RWPE2 (cell line): Measurements from ENCODE around the gene CNGA2.

Experiments used
- ATAC-seq: fragments of 200-7000 bp; cut with Tn5 transposase; 3 replicates; pipeline ENCODE4 v1.9.1; 2021; ENCODE audit warnings: low read depth
- DNase-seq: peaks from one replicate; pipeline ENCODE4 v3.0.0-alpha.2; 2020; ENCODE audit warnings: low spot score
- H3K27ac ChIP-seq: fragments of 450-650 bp; 2 replicates; pipeline ENCODE4 v1.5.1; 2017; ENCODE audit warnings: mild to moderate bottlenecking; ENCODE audit not compliant: poor library complexity, severe bottlenecking
- H3K27me3 ChIP-seq: fragments of 250-450 bp; sonication (Bioruptor Pico); 2 replicates; pipeline ENCODE4 v1.5.1; 2021; ENCODE audit warnings: mild to moderate bottlenecking, moderate library complexity; ENCODE audit not compliant: insufficient read depth, poor library complexity, severe bottlenecking
- H3K36me3 ChIP-seq: fragments of 250-450 bp; sonication (Bioruptor Pico); 2 replicates; pipeline ENCODE4 v1.5.1; 2020; ENCODE audit warnings: low read depth, mild to moderate bottlenecking, moderate library complexity
- H3K4me1 ChIP-seq: fragments of 250-450 bp; sonication (Bioruptor Pico); 2 replicates; pipeline ENCODE4 v1.5.1; 2021; ENCODE audit warnings: mild to moderate bottlenecking, moderate library complexity; ENCODE audit not compliant: insufficient read depth, poor library complexity, severe bottlenecking
- H3K4me3 ChIP-seq: fragments of 250-450 bp; sonication (Bioruptor Pico); 2 replicates; pipeline ENCODE4 v1.5.1; 2021; ENCODE audit warnings: mild to moderate bottlenecking, moderate library complexity; ENCODE audit not compliant: severe bottlenecking
- H3K9me3 ChIP-seq: fragments of 250-450 bp; sonication (Bioruptor Pico); 2 replicates; pipeline ENCODE4 v1.5.1; 2021; ENCODE audit warnings: mild to moderate bottlenecking, moderate library complexity; ENCODE audit not compliant: severe bottlenecking
- TF ChIP-seq, protein P1 (sequence below): fragments of 450-650 bp; IDR thresholded peaks from one replicate; pipeline ENCODE4 v1.5.1; 2017; ENCODE audit warnings: mild to moderate bottlenecking, moderate library complexity; ENCODE audit not compliant: poor library complexity, severe bottlenecking

The CNGA2 gene

DNA sequence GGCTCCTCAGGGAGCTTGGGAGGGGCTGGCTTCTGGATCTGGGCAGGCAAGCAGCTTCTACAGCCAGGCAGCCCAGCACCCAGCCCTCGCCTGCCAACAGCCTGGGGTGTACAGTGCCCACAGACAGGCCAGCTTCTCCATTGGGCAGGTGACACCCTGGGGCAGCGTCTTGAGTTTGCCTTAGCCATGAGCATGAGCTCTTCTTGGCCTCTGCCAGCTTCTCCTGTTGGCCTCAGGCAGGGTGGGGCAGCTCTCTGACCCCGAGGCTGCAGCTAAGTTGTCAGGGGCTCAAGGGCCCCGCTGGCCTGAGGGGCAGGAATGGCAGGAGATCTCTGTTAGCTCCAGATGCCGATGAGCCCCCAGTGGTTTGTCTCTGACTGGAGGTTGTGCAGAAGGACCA, 7.8 kb upstream of the CNGA2 start:
- TF ChIP-seq, protein P1, sequence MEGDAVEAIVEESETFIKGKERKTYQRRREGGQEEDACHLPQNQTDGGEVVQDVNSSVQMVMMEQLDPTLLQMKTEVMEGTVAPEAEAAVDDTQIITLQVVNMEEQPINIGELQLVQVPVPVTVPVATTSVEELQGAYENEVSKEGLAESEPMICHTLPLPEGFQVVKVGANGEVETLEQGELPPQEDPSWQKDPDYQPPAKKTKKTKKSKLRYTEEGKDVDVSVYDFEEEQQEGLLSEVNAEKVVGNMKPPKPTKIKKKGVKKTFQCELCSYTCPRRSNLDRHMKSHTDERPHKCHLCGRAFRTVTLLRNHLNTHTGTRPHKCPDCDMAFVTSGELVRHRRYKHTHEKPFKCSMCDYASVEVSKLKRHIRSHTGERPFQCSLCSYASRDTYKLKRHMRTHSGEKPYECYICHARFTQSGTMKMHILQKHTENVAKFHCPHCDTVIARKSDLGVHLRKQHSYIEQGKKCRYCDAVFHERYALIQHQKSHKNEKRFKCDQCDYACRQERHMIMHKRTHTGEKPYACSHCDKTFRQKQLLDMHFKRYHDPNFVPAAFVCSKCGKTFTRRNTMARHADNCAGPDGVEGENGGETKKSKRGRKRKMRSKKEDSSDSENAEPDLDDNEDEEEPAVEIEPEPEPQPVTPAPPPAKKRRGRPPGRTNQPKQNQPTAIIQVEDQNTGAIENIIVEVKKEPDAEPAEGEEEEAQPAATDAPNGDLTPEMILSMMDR = no peak
- H3K9me3 ChIP-seq = no peaks in the 10 kb centered on the region
- no peaks in the 10 kb centered on the region for H3K4me1 ChIP-seq
- no peak overlapping the region for H3K4me3 ChIP-seq
- no peaks in the 10 kb centered on the region for H3K36me3 ChIP-seq
- no peak overlapping the region for H3K27ac ChIP-seq
- DNase-seq (no peak), ATAC-seq (no peak)
- H3K27me3 ChIP-seq = no peaks in the 10 kb centered on the region

DNA sequence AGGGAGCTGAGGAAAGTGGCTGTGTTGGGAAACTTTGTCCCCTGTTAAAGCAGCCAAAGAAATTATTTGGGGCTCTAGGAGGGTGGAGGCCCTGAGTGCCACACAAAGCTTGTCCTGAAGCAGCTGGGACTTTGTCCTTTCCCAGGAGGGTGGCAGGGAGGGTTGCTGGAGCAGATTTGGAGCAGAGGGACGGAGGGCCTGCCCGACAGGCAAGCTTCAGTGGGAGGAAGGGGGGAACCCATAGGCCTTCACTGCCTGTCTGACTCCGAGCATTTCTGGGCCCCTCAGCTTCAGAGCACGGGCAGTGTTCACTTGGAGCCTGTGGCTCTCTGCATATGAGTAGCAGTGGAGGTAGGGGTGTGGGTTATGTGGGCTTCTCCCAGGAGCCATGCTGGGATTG, 7.2 kb upstream of the CNGA2 start:
- no peak for DNase-seq
- TF ChIP-seq, protein P1 = no peak
- no peak overlapping the region for H3K4me3 ChIP-seq
- H3K27ac ChIP-seq = no peak overlapping the region
- H3K27me3 ChIP-seq = no peaks in the 10 kb centered on the region
- H3K36me3 ChIP-seq = no peaks in the 10 kb centered on the region
- H3K4me1 ChIP-seq = no peaks in the 10 kb centered on the region
- H3K9me3 ChIP-seq = no peaks in the 10 kb centered on the region
- no peak for ATAC-seq

DNA sequence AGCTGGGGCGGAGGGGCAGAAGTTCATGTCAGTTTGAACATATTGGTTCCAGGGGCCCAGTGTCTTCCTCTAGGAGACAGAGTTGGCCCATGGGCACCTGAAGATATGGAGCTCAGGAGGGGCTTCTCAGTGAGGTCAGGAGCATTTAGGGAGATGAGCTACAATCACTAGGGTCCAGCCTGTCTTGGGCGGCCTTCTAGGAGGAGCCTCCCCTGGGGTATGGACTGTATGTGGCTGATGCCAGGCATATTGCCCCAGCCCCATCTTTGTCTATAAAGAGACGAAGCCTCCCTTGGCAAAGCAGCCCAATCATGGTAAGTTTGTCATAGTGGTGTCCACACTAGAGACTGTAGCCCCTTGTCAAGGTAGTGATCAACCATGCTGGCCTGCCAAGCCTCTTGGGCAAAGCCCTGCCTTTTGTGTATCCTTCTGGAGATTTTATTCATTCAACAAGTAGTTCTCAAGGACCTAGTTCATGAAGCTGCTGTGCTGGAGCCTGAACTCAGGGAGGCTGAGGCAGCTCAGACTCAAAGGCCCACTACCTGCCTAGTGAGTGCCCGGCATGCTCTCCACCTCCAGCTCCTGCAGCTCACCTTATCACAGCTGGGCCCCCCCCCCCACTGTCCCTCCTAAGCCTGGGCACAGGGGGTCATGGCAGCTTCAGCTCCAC, 5.4 kb upstream of the CNGA2 start:
- Histone ChIP-seq H3K4me1 (no peaks in the 10 kb centered on the region), H3K9me3 (no peaks in the 10 kb centered on the region), H3K27ac (no peak overlapping the region), H3K36me3 (no peaks in the 10 kb centered on the region), H3K4me3 (no peak overlapping the region), H3K27me3 (no peaks in the 10 kb centered on the region)
- ATAC-seq (no peak), DNase-seq (no peak)
- TF ChIP-seq, protein P1 = no peak

GRCh38 chrX:151735219-151735618, 673 bp downstream of the CNGA2 start:
- no peaks in the 10 kb centered on the region for H3K9me3 ChIP-seq
- H3K4me3 ChIP-seq = no peak overlapping the region
- H3K27ac ChIP-seq = no peak overlapping the region
- no peaks in the 10 kb centered on the region for H3K27me3 ChIP-seq
- no peaks in the 10 kb centered on the region for H3K36me3 ChIP-seq
- TF ChIP-seq, protein P1 = no peak
- H3K4me1 ChIP-seq = no peaks in the 10 kb centered on the region
- ATAC-seq (no peak), DNase-seq (no peak)

DNA sequence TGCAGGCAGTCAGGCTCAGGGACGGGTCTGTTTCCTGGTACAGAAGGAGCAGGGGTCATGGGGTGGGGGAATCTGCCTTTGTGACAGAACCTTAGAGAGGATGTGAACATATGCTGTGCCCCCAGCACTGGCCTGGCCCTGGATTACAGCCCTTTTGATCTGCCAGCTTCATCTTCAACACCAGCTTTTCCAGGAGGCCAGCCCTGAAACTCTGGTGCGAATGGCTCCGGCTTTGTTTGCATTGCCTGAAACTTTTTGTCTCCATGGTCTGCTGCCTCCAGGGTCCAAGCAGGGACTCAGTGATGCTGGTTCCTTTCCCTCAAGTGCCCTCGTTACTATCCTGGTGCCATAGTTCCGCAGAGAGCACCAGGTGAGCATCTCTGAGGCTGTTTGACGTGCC, 2.1 kb downstream of the CNGA2 start:
- no peak for ATAC-seq
- Histone ChIP-seq H3K27ac (no peak overlapping the region), H3K4me3 (no peak overlapping the region), H3K36me3 (no peaks in the 10 kb centered on the region), H3K9me3 (no peaks in the 10 kb centered on the region), H3K27me3 (no peaks in the 10 kb centered on the region), H3K4me1 (no peaks in the 10 kb centered on the region)
- DNase-seq = no peak
- TF ChIP-seq, protein P1 = no peak
